Calu3 (cell line): ENCODE results near the gene CTNND2. TPM values are rescaled to one million over a fixed set of nuclear protein-coding genes. Genes with fewer than 3 reads are reported as not detected.

Experiments used
- BruUV-seq: library from RNA; stranded (reverse); fragments of 400-500 nt; replicated peaks from 2 replicates; lab custom pipeline; 2021; lab: Mats Ljungman, UMichigan
- CTCF ChIA-PET: fragments of 300-600 bp; sonication (Branson Sonifier 250); formaldehyde crosslinking; loops from one replicate; lab custom pipeline; 2022; ENCODE audit warnings: antibody characterized with exemption; lab: Charles Lee
- DNase-seq: peaks from one replicate; pipeline ENCODE4 v3.0.0; 2022
- H3K27ac Mint-ChIP-seq: one replicate; pipeline ENCODE4 v1.8.0; 2022; ENCODE audit warnings: mixed read lengths; ENCODE audit not compliant: unreplicated experiment
- H3K27me3 Mint-ChIP-seq: one replicate; pipeline ENCODE4 v1.8.0; 2022; ENCODE audit warnings: mixed read lengths; ENCODE audit not compliant: unreplicated experiment
- H3K36me3 Mint-ChIP-seq: one replicate; pipeline ENCODE4 v1.8.0; 2022; ENCODE audit warnings: mild to moderate bottlenecking, moderate library complexity, mixed read lengths; ENCODE audit not compliant: insufficient read depth, unreplicated experiment
- H3K4me1 Mint-ChIP-seq: one replicate; pipeline ENCODE4 v1.8.0; 2022; ENCODE audit warnings: mild to moderate bottlenecking, low read depth, mixed read lengths; ENCODE audit not compliant: unreplicated experiment
- H3K4me3 Mint-ChIP-seq: one replicate; pipeline ENCODE4 v1.8.0; 2022; ENCODE audit warnings: mild to moderate bottlenecking, low read depth, moderate library complexity, mixed read lengths; ENCODE audit not compliant: unreplicated experiment
- H3K9me3 Mint-ChIP-seq: one replicate; pipeline ENCODE4 v1.8.0; 2022; ENCODE audit warnings: low read depth, mixed read lengths; ENCODE audit not compliant: unreplicated experiment
- CTCF ChIP-seq: fragments of 200-600 bp; IDR thresholded peaks from one replicate; pipeline ENCODE4 v1.8.0; 2022; ENCODE audit warnings: antibody characterized with exemption; ENCODE audit not compliant: unreplicated experiment
- intact Hi-C: fragments of 100-400 bp; cut with micrococcal nuclease; formaldehyde crosslinking; loops from one replicate; pipeline ENCODE4 v1.10.0; 2022; ENCODE audit not compliant: unreplicated experiment
- total RNA-seq: library from RNA; stranded (reverse); gene quantifications from 2 replicates; pipeline ENCODE4 v1.2.3, GENCODE V29; 2022

Gene CTNND2
- total RNA-seq, 1 experiment from 2014 or later: 19.6 TPM

- intact Hi-C loops: no loop called here
- CTCF ChIA-PET: no interaction called here
- no peaks in the 10 kb centered on the region for H3K36me3 Mint-ChIP-seq
Measured at GRCh38 chr5:11043881-11044280, 860.4 kb downstream of the CTNND2 start.

GRCh38 chr5:11040345-11040744, 863.9 kb downstream of the CTNND2 start:
- Mint-ChIP-seq H3K36me3 (no peaks in the 10 kb centered on the region), H3K4me3 (no peak overlapping the region), H3K4me1 (no peaks in the 10 kb centered on the region), H3K9me3 (no peaks in the 10 kb centered on the region), H3K27ac (no peak overlapping the region), H3K27me3 (no peaks in the 10 kb centered on the region)
- no TSS peak for BruUV-seq
- intact Hi-C loops: no loop called here
- no peak for DNase-seq
- CTCF ChIA-PET: no interaction called here
- TF ChIP-seq CTCF: no peak

More at GRCh38 chr5:11043881-11044280, 860.4 kb downstream of the CTNND2 start:
- Mint-ChIP-seq H3K4me1 (no peaks in the 10 kb centered on the region), H3K9me3 (no peaks in the 10 kb centered on the region), H3K27ac (no peak overlapping the region), H3K4me3 (no peak overlapping the region), H3K27me3 (no peaks in the 10 kb centered on the region)
- DNase-seq: no peak
- TF ChIP-seq CTCF: no peak
- BruUV-seq: no TSS peak

- intact Hi-C loops: no loop called here
- no peak for TF ChIP-seq CTCF
- no peaks in the 10 kb centered on the region for H3K9me3 Mint-ChIP-seq
- no peaks in the 10 kb centered on the region for H3K4me1 Mint-ChIP-seq
- no peak for DNase-seq
- no peaks in the 10 kb centered on the region for H3K27me3 Mint-ChIP-seq
- H3K36me3 Mint-ChIP-seq: no peaks in the 10 kb centered on the region
- H3K4me3 Mint-ChIP-seq: no peak overlapping the region
- CTCF ChIA-PET: interaction anchor here (1.0 kb wide), 1 partner anchor 50 kb away, joined by 3 read pairs; no protein-coding TSS in a partner anchor
- H3K27ac Mint-ChIP-seq: no peak overlapping the region
- no TSS peak for BruUV-seq
Measured at GRCh38 chr5:11038772-11039171, 865.5 kb downstream of the CTNND2 start.

- Mint-ChIP-seq H3K4me3 (no peak overlapping the region), H3K4me1 (no peaks in the 10 kb centered on the region), H3K36me3 (no peaks in the 10 kb centered on the region), H3K27me3 (no peaks in the 10 kb centered on the region), H3K27ac (no peak overlapping the region), H3K9me3 (no peaks in the 10 kb centered on the region)
- no peak for DNase-seq
- CTCF ChIA-PET: interaction anchor here (1.0 kb wide), 1 partner anchor 49 kb away, joined by 3 read pairs; no protein-coding TSS in a partner anchor
- TF ChIP-seq CTCF: no peak
- intact Hi-C loops: no loop called here
- no TSS peak for BruUV-seq
Measured at GRCh38 chr5:11037941-11038340, 866.3 kb downstream of the CTNND2 start.
